Hematopoietic multipotent progenitor cell (in vitro differentiated cells): ENCODE results near the gene SLC9B1. TPM values are rescaled to one million over a fixed set of nuclear protein-coding genes. Genes with fewer than 3 reads are reported as not detected.
"Not testable (repeated sequence)": the region's sequence is repeated elsewhere in the genome, so short reads cannot be mapped to it uniquely, and the experiment has no call there.

Source experiments
- DNase-seq, 3 donors: peaks; one replicate each; pipeline ENCODE4 v3.0.0-alpha.2; 2011 to 2015; ENCODE audit warnings: low read depth in 2 of 3, low spot score in 2 of 3
- total RNA-seq: library from RNA; depleted of rRNA; stranded (reverse); fragments of >200 nt; gene quantifications from one replicate; pipeline ENCODE4 v1.2.3, GENCODE V29; 2012

The SLC9B1 gene
- total RNA-seq, 1 donor, result 0.81 TPM

DNA sequence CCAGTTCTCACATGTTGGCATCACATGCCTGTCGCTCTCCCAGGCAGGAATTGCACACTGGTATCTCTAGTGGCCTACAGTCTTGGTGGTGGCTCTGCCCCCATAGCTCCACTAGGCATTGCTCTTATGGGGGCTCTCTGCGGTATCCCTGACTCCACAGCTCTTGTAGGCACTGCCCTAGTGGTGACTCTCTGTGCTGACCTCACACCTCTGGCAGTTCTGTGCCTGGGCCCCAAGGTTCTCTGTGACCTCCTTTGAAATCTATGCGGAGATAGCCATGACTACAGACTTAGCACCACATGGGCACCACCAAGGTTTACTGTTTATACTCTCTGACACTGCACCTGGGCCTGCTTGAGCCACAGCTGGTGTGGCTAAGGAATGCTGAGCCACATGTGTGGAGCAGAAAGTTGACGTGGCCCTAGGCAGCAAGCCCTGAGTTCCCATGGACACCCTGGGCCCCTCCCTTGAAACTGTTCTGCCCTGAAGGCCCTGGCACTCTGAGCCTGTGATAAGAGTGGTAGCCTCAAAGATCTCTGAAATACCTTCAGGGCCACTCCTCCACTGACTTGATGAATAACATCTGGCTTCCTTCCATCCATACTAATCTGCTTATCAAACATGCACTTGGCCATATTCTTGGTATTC, 8.0 kb downstream of the SLC9B1 start:
- DNase-seq, result no peak

DNA sequence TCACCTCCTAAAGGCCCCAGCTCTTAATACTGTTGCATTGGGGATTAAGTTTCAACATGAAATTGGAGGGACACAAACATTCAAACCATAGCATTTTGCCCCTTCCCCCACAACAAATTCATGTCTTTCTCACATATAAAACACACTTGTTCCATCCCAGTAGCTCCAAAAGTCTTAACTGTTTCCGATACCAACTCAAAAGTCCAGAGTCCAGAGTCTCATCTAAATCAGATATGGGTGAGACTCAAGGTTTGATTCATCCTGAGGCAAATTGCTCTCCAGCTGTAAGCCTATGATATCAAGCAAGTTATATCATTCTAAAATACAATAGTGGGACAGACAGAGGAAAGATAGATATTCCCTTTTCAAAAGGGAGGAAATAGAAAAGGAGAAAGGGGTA, 8.7 kb downstream of the SLC9B1 start:
- no peak for DNase-seq

- peak; percentile 38 to 86 (median 59) for DNase-seq
Observed at GRCh38 chr4:103008875-103009729, 10.4 kb downstream of the SLC9B1 start.

DNA sequence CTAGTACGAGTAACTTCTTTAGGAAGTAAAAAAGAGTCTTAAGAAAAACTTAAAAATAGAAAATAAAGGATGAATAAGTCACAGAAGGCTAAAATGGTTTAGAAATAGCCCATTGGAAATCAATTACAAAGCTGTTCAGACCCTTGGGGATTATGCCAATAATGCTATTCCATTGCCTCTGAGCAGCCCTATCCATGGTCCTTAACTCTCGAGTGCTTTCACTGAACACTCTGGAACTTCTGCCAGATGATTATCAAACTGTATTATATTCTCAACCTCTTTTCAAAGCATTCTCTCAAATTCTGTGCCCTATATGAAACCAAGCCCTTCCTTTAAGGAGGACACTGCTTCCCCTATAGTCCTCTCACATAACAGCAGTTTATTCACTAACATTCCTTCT, 17.0 kb downstream of the SLC9B1 start:
- DNase-seq, result no peak

DNA sequence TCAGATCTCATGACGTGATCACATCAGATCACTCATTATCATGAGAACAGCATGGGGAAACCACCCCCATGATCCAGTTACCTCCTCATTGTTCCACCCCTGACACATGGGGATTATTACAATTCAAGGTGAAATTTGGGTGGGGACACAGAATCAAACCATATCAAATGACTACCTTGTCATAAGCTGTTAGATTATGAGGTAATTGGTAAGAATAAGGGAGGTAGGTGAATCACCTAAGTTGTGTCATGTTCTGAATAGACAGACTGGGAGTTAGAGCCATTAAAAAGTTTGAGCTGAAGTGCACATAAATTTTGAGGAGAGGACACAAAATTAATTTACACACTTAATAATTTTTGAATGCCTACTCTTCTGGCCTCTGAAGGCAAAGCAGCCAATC, 24.7 kb downstream of the SLC9B1 start:
- no peak for DNase-seq

GRCh38 chr4:102993985-102994384, 25.5 kb downstream of the SLC9B1 start:
- not testable (repeated sequence) for DNase-seq

DNA sequence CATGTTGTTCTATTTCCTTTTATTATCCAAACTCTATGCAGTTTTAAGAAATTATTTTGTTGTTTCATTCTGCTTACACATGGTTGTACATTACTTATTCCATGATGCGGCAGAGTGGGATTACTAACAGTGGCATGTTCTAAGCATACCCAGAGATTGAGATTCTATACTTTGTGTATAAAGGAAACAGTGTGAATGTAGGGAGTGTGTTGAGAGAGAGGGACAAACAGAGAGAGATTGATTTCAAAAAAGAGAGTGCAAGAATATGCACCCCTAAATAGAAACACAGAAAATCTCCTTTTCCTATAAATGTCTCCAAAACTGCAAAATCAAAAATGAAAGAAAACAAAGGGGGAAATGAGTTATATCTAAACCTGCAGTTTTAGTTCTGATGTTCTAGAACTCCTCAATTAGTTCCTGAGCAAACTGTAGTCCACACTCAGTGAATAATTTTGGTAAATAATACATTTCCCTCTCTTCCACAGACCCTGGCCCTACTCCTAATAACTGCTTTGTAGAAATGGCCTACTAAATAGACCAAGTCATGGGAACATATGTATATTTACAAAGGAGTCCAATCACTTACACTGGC, 31.0 kb downstream of the SLC9B1 start:
- no peak for DNase-seq

- DNase-seq, result no peak
Observed at GRCh38 chr4:102981005-102981404, 38.5 kb downstream of the SLC9B1 start.

DNA sequence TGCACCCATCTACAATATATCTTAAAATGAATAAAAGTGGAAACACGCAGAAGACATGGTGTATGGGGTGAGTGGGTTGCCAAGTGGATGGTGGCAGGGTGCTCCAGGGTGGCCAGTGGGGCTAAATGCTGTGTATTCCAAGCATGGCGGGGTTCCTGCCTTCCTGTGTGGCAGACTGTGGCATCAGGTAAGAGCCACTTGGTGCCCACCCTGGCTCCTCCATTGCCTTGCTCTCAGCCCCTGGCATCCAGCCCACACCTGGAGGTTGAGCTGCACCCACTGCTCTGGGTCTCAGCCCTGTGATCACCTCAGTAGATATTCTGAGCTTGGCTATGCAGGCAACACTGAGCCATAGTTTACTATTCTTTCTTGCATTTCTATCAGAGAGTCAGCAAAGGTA, 57.7 kb downstream of the SLC9B1 start:
- not testable (repeated sequence) for DNase-seq

DNA sequence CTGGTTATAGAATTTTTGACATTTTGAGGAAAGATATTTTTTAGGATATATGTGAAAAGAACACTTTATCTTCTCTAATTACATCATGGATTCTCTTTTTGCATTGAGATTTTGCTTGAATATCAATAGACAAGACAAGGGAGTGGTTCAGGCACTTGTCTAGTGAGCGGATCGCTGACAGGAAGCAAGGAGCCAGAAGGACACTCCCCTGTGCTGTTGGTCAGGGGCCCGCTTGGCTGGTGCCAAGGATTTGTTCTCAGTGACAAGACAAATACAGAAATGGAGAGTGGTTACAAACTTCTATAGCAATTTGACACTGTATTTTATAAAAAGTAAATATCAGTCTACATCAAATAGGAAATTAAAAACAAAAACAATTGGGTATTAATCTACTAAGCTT, 60.0 kb downstream of the SLC9B1 start:
- no peak for DNase-seq

DNA sequence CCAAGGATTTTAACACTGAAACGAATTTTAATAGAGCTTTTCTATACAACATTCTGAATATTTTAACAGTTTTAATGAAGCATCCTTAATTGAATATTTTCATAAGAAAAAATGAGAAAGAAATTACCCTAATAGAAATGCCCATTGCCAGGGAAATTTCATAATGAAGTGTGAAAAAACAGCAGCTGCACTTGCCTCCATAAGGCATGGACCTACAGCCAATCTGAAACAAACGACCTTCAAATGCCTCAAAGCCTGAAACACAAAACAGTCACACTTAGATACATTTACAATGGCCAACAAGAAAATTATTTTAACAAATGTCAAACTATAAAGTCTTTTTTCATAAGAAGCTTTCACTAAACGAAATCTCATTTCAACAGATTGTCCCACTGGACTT, 74.4 kb downstream of the SLC9B1 start:
- no peak for DNase-seq

DNA sequence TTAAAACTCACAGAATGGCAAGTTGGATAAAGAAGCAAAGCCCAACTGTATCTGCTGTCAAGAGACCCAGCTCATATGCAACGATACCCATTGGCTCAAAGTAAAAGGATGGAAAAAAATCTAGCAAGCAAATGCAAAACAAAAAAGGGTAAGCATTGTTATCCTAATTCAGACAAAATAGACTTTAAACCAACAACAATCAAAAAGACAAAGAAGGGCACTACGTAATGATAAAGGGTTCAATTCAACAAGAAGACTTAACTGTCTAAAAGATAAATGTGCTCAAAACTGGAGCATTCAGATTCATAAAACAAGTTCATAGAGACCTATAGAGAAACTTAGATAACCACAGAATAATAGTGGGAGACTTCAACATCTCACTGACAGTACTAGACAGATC, 81.4 kb downstream of the SLC9B1 start:
- DNase-seq, result not testable (repeated sequence)

GRCh38 chr4:102935716-102936115, 83.8 kb downstream of the SLC9B1 start:
- no peak for DNase-seq

- not testable (repeated sequence) for DNase-seq
Observed at GRCh38 chr4:102919697-102920096, 99.8 kb downstream of the SLC9B1 start.

- DNase-seq, result no peak
Observed at GRCh38 chr4:102918859-102919258, 100.6 kb downstream of the SLC9B1 start.

GRCh38 chr4:102901804-102902203, 117.7 kb downstream of the SLC9B1 start:
- no peak for DNase-seq

DNA sequence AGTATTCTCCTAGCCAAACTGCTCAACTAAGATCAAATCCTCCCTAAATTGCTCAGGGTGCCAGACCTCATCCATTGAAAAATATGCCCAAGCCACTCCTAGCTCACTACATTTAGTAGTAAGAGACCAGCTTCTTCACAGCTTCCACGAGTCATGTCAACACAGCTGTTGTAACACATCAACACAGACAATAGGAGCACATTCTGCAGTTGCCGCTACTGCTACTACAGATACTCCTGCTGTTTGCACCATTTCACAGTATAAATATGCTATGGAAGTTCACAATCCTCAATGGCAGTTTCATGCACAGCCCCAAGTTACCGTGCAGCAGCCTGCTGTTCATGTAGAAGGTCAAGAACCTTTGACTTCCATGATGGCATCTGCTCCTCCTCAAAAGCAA, 121.9 kb downstream of the SLC9B1 start:
- DNase-seq, result not testable (repeated sequence)

GRCh38 chr4:102896547-102896946, 123.0 kb downstream of the SLC9B1 start:
- DNase-seq, result not testable (repeated sequence)

GRCh38 chr4:102889866-102890265, 129.6 kb downstream of the SLC9B1 start:
- DNase-seq, result not testable (repeated sequence)

DNA sequence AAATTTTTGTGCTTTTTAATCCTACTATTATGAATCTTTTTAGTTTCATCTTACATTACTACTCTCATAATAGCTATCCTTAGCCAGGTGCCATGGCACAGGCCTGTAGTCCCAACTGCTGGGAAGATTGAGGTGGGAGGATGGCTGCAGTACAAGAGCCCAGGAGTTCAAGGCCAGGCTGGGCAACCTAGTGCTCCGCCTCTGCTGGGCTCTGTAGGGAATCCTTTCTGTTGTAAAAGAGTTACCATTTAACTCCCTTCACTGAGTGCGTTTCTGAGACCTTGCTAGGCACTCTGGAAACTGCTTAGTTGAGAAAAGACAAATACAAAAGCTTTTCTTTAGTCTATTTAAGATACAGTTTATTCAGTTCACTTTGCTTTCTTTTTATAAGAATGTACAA, 130.9 kb downstream of the SLC9B1 start:
- not testable (repeated sequence) for DNase-seq

DNA sequence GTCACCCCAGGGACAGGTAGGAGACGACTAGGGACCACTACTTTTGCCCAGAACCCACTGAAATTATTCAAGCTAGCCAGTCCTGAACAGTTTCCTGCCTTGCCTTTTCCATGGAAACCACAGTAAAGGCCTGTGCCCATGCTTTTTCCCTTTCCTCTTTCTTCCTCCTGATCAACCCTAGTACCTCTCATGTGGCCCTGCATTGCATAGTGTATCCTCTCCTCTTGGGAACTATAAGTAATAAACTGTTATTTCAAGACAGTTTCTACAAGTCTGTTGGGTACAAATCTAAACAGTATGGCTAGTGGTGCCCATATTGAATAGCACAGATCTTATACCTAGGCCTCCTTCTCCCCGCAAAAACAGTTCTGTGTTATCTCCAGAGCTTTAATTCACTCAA, 136.2 kb downstream of the SLC9B1 start:
- no peak for DNase-seq

DNA sequence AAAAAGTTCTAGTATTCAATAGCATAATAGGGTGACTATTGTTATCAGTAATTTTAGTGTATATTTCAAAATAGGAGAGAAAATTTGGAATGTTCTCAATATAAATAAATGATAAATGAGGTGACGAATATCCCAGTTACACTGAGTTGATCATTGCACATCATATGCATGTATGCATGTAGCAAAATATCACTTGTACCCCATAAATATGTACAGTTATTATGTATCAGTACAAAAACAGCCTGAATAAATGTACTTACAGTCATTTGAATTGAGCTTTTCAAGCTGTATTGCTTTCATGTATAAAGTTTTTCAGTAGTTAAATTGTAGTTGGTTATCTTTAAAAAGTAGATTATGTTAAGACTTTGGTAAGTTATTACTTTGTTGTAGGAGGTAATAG, 138.2 kb downstream of the SLC9B1 start:
- DNase-seq, result no peak
